T-helper 1 cell treated with Interleukin-12 subunit alpha and Interleukin-12 subunit beta and Interleukin-4 antibody, amounts not matched to agents 30 ng/mL and 1 ng/mL, for 36 hours (primary cell): ENCODE results near the gene ALPP. TPM values are rescaled to one million over a fixed set of nuclear protein-coding genes. Genes with fewer than 3 reads are reported as not detected.

ENCODE experiments used
- intact Hi-C: fragments of 100-400 bp; cut with micrococcal nuclease; formaldehyde crosslinking; loops from one replicate; pipeline ENCODE4 v1.15.1; 2024
- total RNA-seq: library from RNA; stranded (reverse); gene quantifications from 2 replicates; pipeline ENCODE4 v1.2.3, GENCODE V29; 2022

ALPP gene
- total RNA-seq, 1 donor from 2014 or later = not detected

DNA sequence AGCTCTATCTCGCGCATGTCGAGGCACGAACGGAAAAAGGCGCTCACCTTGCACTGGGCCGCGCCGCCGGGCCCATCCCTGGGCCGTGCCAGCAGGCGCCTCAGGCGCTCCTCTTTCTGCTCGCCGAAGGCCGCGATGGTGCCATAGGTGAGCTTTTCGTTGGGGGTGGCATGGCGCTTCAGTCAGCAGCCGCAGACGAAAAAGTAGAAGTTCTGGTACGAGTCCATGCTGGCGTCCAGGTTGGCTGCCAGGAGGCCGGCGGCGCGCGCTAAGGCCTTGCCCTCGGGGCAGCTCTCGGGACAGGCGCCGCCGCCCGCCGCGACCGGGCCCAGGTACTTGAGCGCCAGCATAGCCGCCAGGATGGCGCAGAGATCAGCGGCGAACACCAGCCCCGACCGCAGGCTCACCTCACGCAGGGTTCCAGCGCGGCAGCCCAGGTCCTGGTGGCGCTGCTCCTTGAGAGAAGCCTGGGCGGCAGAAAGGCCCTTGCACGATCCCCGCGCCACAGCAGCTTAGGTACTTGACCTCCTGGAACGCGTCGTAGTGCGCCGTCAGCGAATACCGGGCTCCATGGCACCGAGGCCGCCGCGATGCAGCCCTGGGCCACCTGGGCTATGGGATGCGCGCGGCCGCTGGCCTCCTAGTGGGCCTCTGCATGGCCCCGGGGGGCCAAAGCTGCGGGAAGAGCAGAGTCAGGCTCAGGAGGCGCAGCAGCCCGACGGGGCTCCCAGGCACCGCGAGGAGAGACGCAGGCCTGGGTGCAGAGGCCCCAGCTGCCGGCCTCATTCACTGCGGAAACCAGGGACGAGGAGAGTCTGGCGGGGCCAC lies 40.9 kb downstream of the ALPP start:
- intact Hi-C loops = loop anchor here (5.0 kb wide), 1 partner anchor 67 kb away; no protein-coding TSS in a partner anchor

DNA sequence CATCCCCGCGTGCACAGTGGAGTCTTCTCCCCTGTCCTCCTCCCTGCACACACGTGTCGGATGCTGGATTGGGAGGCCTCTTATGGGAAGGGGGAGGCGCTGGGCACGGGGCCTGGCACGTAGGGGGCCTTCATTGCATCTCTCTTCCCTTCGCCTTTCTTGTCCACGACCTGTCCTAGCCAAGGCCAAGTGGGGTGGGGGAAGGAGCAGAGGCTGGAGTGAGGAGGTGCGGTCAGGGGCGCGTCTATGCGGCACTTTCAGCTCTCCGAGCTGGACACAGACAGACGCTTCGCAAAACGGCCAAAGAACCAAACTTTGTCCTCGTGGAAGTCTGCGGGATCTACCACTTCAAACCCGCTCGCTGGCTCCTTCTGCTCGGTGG lies 41.5 kb downstream of the ALPP start:
- intact Hi-C loops = loop anchor here (5.0 kb wide), 1 partner anchor 68 kb away; no protein-coding TSS in a partner anchor

DNA sequence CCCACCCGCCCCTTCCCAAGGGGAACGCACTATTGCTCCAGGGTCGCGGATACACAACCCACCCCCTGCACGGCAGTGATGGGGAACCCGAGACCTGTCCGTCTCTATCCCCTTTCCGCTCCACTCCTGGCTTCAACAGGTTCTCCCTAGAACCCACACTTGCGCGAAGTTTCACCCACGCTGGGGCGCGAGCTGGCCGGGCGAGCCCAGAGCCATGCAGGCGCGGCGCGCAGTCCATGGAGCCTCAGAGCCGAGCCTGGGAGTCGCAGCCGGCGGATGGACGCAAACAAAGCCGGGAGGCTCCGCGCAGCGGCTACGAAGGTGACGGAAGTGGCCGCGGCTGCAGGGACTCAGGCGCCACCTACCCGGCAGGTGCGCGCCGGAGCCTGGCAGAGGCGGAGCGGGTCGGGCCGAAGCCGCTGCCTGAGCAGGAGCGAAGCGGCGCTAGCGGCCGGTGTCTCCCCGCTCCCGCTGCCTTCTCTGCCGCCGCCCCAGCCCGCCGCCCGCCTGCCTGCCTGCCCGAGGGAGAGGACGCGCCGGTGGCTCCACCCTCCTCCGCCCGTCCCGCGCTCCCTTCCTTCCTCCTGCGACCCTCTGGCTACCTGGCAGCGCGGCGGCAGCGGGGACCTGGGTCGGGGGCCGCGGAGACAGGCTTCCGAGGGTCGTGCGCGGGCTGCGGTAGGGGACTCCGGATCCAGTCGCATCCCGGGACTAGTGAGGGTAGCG lies 42.1 kb downstream of the ALPP start:
- intact Hi-C loops = loop anchor here (5.0 kb wide), 1 partner anchor 68 kb away; no protein-coding TSS in a partner anchor

DNA sequence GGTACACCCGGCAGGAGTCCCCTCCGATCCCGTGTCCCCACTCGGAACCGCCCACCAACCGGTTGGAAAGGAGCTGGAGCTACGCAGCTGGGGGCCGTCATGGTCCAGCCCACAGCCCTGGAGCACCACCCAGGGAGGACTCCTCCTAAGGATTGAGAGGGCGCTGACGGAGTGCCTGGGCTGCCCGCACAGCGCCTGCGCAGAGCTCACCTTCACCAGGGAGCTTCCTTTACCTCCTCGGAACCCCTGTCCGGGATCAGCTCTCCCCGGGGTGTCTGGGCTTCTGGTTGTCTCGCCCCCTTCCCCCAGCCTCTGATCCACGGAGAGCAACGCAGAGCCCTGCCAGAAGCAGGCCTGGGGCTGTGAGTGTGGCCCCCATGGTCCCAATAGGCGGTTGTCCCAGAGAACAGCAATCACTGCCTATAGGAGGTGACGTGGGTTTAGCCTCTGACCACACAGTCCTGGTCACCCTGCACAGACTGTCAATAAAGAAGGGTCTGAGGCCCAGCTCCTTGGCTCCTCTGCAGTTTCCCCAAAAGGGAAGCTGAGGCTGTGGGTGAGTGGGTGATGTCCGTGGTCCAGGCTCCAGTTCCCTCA lies 42.7 kb downstream of the ALPP start:
- intact Hi-C loops = loop anchor here (5.0 kb wide), 1 partner anchor 69 kb away; no protein-coding TSS in a partner anchor

DNA sequence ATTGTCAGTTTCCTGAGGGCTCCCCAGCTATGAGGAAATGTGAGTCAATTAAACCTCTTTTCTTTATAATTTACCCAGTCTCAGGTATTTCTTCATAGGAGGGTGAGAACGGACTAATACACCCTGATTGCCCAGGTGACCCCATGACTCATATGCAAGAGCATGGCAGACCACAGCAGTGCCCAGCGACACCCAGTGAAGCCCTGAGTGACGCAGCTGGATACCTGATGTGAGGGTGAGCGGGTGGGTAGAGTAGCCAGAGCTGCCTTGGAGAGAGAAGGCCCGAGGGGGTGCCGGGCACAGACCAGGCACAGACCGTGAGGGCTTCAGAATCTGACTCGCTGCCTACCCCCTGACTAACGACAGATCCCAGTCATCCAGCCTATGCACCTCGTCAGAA lies 43.5 kb downstream of the ALPP start:
- intact Hi-C loops = loop anchor here (5.0 kb wide), 1 partner anchor 70 kb away; no protein-coding TSS in a partner anchor

DNA sequence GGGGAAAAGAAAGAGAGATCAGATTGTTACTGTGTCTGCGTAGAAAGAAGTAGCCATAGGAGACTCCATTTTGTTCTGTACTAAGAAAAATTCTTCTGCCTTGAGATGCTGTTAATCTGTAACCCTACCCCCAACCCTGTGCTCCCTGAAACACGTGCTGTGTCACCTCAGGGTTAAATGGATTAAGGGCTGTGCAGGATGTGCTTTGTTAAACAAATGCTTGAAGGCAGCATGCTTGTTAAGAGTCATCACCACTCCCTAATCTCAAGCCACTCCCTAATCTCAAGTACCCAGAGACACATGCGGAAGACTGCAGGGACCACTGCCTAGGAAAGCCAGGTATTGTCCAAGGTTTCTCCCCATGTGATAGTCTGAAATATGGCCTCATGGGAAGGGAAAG lies 44.4 kb downstream of the ALPP start:
- intact Hi-C loops = loop anchor here (5.0 kb wide), 1 partner anchor 71 kb away; no protein-coding TSS in a partner anchor

DNA sequence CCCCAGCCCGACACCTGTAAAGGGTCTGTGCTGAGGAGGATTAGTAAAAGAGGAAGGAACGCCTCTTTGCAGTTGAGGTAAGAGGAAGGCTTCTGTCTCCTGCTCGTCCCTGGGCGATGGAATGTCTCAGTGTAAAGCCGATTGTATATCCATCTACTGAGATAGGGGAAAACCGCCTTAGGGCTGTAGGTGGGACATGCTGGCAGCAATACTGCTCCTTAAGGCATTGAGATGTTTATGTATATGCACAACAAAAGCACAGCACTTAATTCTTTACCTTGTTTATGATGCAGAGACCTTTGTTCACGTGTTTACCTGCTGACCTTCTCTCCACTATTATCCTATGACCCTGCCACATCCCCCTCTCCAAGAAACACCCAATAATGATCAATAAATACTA lies 44.9 kb downstream of the ALPP start:
- intact Hi-C loops = loop anchor here (5.0 kb wide), 1 partner anchor 71 kb away; no protein-coding TSS in a partner anchor

DNA sequence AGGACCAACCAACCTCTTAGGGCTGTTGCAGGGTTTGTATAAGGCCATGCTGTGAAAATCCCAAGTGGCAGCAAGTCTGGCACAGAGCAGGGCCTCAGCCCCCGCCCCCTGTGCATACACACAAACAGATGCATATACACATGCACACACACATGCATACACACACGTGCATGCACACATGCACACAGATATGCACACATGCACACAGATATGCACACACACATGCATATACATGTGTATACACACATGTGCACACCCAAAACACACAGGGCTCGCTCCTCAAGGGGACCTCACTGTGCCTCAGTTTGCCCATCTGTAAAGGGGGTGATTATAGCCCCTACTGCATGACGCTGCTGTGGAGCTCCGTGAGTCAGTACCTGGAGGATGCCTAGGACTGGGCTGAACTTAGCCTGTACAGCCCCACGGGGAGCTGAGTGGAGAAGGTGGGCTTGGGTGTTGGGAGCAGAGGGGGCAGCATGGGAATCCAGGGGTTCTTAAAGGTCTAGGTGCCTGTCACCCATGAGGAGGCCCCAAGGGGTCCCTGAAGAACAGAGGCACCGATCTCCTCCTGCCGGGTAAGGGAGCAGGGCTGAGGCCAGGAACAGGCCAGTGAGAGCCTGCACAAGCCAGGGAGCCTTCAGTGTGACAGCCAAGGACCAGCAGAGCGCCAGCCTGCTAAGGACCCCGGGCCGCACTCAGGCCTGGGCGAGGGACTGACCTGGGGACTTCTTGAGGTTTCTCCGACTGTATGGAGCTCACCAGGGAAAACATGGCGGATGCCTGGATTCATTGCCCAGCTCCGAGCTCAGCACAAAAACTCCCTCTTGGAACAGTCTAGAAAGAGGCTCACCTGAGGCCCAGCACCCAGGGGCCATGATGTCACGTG lies 53.4 kb downstream of the ALPP start:
- intact Hi-C loops = no loop called here

Other genes starting within 250 kb of the ALPP start
- gene ALPG, start 28.1 kb downstream of the ALPP start, total RNA-seq = not detected in 2 replicates
- not detected in 2 replicates for gene ALPI, start 77.4 kb downstream of the ALPP start, total RNA-seq
- gene ECEL1, start 109.1 kb downstream of the ALPP start, total RNA-seq = not detected in 2 replicates
- not detected in 2 replicates for gene PRSS56, start 141.6 kb downstream of the ALPP start, total RNA-seq
- not detected in 2 replicates for gene CHRND, start 147.4 kb downstream of the ALPP start, total RNA-seq
- not detected in 2 replicates for gene CHRNG, start 160.9 kb downstream of the ALPP start, total RNA-seq
- gene TIGD1, start 171.8 kb downstream of the ALPP start, total RNA-seq = 7.1 and 8.2 TPM in 2 replicates
- 87.5 and 88.7 TPM in 2 replicates for gene EIF4E2, start 171.9 kb downstream of the ALPP start, total RNA-seq